B cell (primary cell): Measurements from ENCODE around the gene CTIF. TPM values are rescaled to one million over a fixed set of nuclear protein-coding genes. Genes with fewer than 3 reads are reported as not detected.

Experiments
- ATAC-seq: fragments of 200-7000 bp; cut with Tn5 transposase; one replicate; pipeline ENCODE4 v1.10.0; 2021; ENCODE audit warnings: low read depth, mild to moderate bottlenecking, moderate number of reproducible peaks, moderate library complexity
- CTCF ChIA-PET: fragments of 350-600 bp; sonication (Branson Sonifier 250); formaldehyde crosslinking; loops from one replicate; lab custom pipeline; 2021; ENCODE audit warnings: antibody characterized with exemption, inconsistent platforms; lab: Charles Lee
- POLR2A ChIA-PET: fragments of 350-600 bp; sonication (Branson Sonifier 250); formaldehyde crosslinking; loops from one replicate; lab custom pipeline; 2021; ENCODE audit warnings: antibody characterized with exemption; lab: Charles Lee
- DNase-seq: peaks from one replicate; pipeline ENCODE4 v3.0.0; 2013
- H2AFZ ChIP-seq: 2 replicates; pipeline ENCODE4 v1.6.1; 2012; ENCODE audit warnings: mild to moderate bottlenecking, low read depth, low read length; ENCODE audit not compliant: insufficient read depth, poor library complexity, severe bottlenecking
- H3K27ac ChIP-seq, 2 donors: 1 replicate in 1 of 2; 2 replicates in 1 of 2; pipeline ENCODE4 v1.5.1; 2012 to 2013; ENCODE audit warnings: low read length in 2 of 2, mild to moderate bottlenecking in 2 of 2, moderate library complexity in 1 of 2
- H3K27me3 ChIP-seq, 4 experiments: fragments of 200-600 bp in 1 of 4; sonication (generic) in 1 of 4; replicated peaks in 1 of 4; 1 replicate in 2 of 4; 2 replicates in 2 of 4; pipeline versions ENCODE4 v1.6.1 to v1.7.0; 2013 to 2016; ENCODE audit warnings: low read length in 3 of 4, mild to moderate bottlenecking in 2 of 4, mixed read lengths in 1 of 4, moderate library complexity in 1 of 4; ENCODE audit not compliant: insufficient read depth in 4 of 4, control insufficient read depth in 3 of 4; ENCODE audit errors: control extremely low read depth in 1 of 4
- H3K36me3 ChIP-seq, 2 experiments: replicated peaks in 1 of 2; 1 replicate in 1 of 2; 2 replicates in 1 of 2; pipeline versions ENCODE4 v1.6.1 to v1.7.1; 2013; ENCODE audit warnings: low read length in 1 of 2; ENCODE audit not compliant: insufficient read depth in 2 of 2, control insufficient read depth in 1 of 2; ENCODE audit errors: control extremely low read depth in 1 of 2, extremely low read depth in 1 of 2
- H3K4me1 ChIP-seq, 2 donors: fragments of 200-600 bp in 1 of 2; sonication (generic) in 1 of 2; 1 replicate in 1 of 2; 2 replicates in 1 of 2; pipeline versions ENCODE4 v1.5.1 to v1.6.1; 2013 to 2017; ENCODE audit warnings: low read length in 2 of 2; ENCODE audit not compliant: control insufficient read depth in 2 of 2, insufficient read depth in 2 of 2
- H3K4me2 ChIP-seq: replicated peaks from 2 replicates; pipeline ENCODE3; 2012; ENCODE audit warnings: mild to moderate bottlenecking, low read depth, low read length; ENCODE audit not compliant: poor library complexity, severe bottlenecking
- H3K4me3 ChIP-seq, 5 experiments: fragments of 200-600 bp in 1 of 5; sonication (generic) in 1 of 5; 1 replicate in 3 of 5; 2 replicates in 2 of 5; pipeline versions ENCODE4 v1.5.1 to v1.7.0; 2011 to 2016; ENCODE audit warnings: low read length in 4 of 5, mild to moderate bottlenecking in 4 of 5, low read depth in 2 of 5, control low read depth in 1 of 5, moderate library complexity in 1 of 5; ENCODE audit not compliant: insufficient read depth in 1 of 5; ENCODE audit errors: control extremely low read depth in 1 of 5, extremely low read depth in 1 of 5
- H3K79me2 ChIP-seq: fragments of 200-600 bp; sonication (generic); one replicate; pipeline ENCODE4 v1.6.0; 2016; ENCODE audit warnings: low read length; ENCODE audit not compliant: control insufficient read depth, insufficient read depth
- H3K9ac ChIP-seq: fragments of 200-600 bp; sonication (generic); 2 replicates; pipeline ENCODE4 v1.6.1; 2017; ENCODE audit warnings: mild to moderate bottlenecking, low read length, moderate library complexity
- H3K9me3 ChIP-seq, 3 donors: one replicate each; pipeline versions ENCODE4 v1.6.1 to v1.7.1; 2013; ENCODE audit warnings: low read length in 2 of 3; ENCODE audit not compliant: control insufficient read depth in 2 of 3, insufficient read depth in 1 of 3; ENCODE audit errors: control extremely low read depth in 1 of 3
- H4K20me1 ChIP-seq: 2 replicates; pipeline ENCODE4 v1.6.0; 2012; ENCODE audit warnings: mild to moderate bottlenecking, low read length; ENCODE audit not compliant: insufficient read depth, control insufficient read depth, poor library complexity, severe bottlenecking
- H3K27ac Mint-ChIP-seq: one replicate; pipeline ENCODE4 v1.8.0; 2021; ENCODE audit warnings: mixed read lengths
- H3K27me3 Mint-ChIP-seq: one replicate; pipeline ENCODE4 v1.8.0; 2021; ENCODE audit warnings: mixed read lengths
- H3K4me1 Mint-ChIP-seq: one replicate; pipeline ENCODE4 v1.8.0; 2021; ENCODE audit warnings: mixed read lengths
- H3K4me3 Mint-ChIP-seq: one replicate; pipeline ENCODE4 v1.8.0; 2021; ENCODE audit warnings: mixed read lengths
- H3K9me3 Mint-ChIP-seq: one replicate; pipeline ENCODE4 v1.8.0; 2022; ENCODE audit warnings: mixed read lengths; ENCODE audit not compliant: insufficient read depth
- CTCF ChIP-seq: fragments of 200-600 bp; IDR thresholded peaks from one replicate; pipeline ENCODE4 v1.8.0; 2022; ENCODE audit warnings: antibody characterized with exemption, mild to moderate bottlenecking
- EZH2 ChIP-seq: IDR thresholded peaks from 2 replicates; pipeline ENCODE4 v1.6.1; 2012; ENCODE audit warnings: borderline replicate concordance, low read depth, mild to moderate bottlenecking, moderate library complexity, low read length; ENCODE audit not compliant: insufficient read depth, poor library complexity, severe bottlenecking
- WGBS: methylation state at CpG from one replicate; pipeline ENCODE4 v1.1.5; 2013; ENCODE audit warnings: missing lambda C conversion rate; ENCODE audit not compliant: insufficient coverage; 5-methylcytosine and 5-hydroxymethylcytosine counted together
- intact Hi-C: fragments of 100-400 bp; cut with micrococcal nuclease; formaldehyde crosslinking; loops from one replicate; pipeline ENCODE4 v1.10.0; 2022
- polyA plus RNA-seq: library from polyadenylated mRNA; depleted of rRNA; stranded (reverse); fragments of >200 nt; gene quantifications from 2 replicates; pipeline ENCODE4 v1.2.3, GENCODE V29; 2012
- total RNA-seq, 2 donors: library from RNA; stranded (reverse); fragments of 120-200 nt in 1 of 2; gene quantifications; 1 replicate in 1 of 2; 2 replicates in 1 of 2; pipeline versions ENCODE4 v1.2.3 to v1.2.4, GENCODE V29; 2013 to 2022

The CTIF gene
- total and polyA plus RNA-seq, 2 donors (not counting 1 experiment from before 2014, with no cell fraction given) = 3.6 to 16.2 TPM

GRCh38 chr18:48838921-48839818 lies 300.3 kb downstream of the CTIF start:
- H2AFZ ChIP-seq = no peak overlapping the region
- no peaks in the 10 kb centered on the region for H3K79me2 ChIP-seq
- H3K9ac ChIP-seq = no peak overlapping the region
- H3K4me3 Mint-ChIP-seq = no peak overlapping the region
- no peak for TF ChIP-seq EZH2
- TF ChIP-seq CTCF = no peak
- H3K4me1 Mint-ChIP-seq = peaks cover 44% of the 10 kb centered on the region
- intact Hi-C loops = no loop called here
- POLR2A ChIA-PET = no interaction called here
- no peak for ATAC-seq
- H3K4me3 ChIP-seq = no peak overlapping the region
- DNase-seq = no peak
- H3K9me3 ChIP-seq = no peaks in the 10 kb centered on the region
- H3K27ac ChIP-seq = no peak overlapping the region
- peaks cover 34 to 48% of the 10 kb centered on the region in 2 donors for H3K4me1 ChIP-seq
- WGBS = 92% methylated on average over 6 of the region's 10 CpGs
- H3K27me3 ChIP-seq = peaks cover 0 to 3% (median 1%) of the 10 kb centered on the region in 4 experiments
- CTCF ChIA-PET = no interaction called here
- H3K36me3 ChIP-seq = no peaks in the 10 kb centered on the region
- H4K20me1 ChIP-seq = no peaks in the 10 kb centered on the region
- H3K27me3 Mint-ChIP-seq = no peaks in the 10 kb centered on the region
- no peak overlapping the region for H3K27ac Mint-ChIP-seq
- no peaks in the 10 kb centered on the region for H3K9me3 Mint-ChIP-seq
- no peak overlapping the region for H3K4me2 ChIP-seq

GRCh38 chr18:48839819-48840490 lies 301.1 kb downstream of the CTIF start:
- no peaks in the 10 kb centered on the region for H3K36me3 ChIP-seq
- Mint-ChIP-seq H3K4me1 (peaks cover 36% of the 10 kb centered on the region), H3K9me3 (no peaks in the 10 kb centered on the region), H3K4me3 (no peak overlapping the region), H3K27me3 (no peaks in the 10 kb centered on the region), H3K27ac (no peak overlapping the region)
- intact Hi-C loops = no loop called here
- DNase-seq (no peak), ATAC-seq (no peak)
- peaks cover 26 to 41% of the 10 kb centered on the region in 2 donors for H3K4me1 ChIP-seq
- TF ChIP-seq CTCF = no peak
- no peak for TF ChIP-seq EZH2
- no peak overlapping the region for H3K4me2 ChIP-seq
- no peak overlapping the region for H3K4me3 ChIP-seq
- peaks cover 0 to 3% (median under 1%) of the 10 kb centered on the region in 4 experiments for H3K27me3 ChIP-seq
- 100% methylated on average over 4 of the region's 7 CpGs for WGBS
- H3K79me2 ChIP-seq = no peaks in the 10 kb centered on the region
- POLR2A ChIA-PET = no interaction called here
- no peak overlapping the region for H3K9ac ChIP-seq
- no peaks in the 10 kb centered on the region for H4K20me1 ChIP-seq
- no peak overlapping the region for H2AFZ ChIP-seq
- H3K9me3 ChIP-seq = no peaks in the 10 kb centered on the region
- CTCF ChIA-PET = interaction anchor here (0.6 kb wide), 1 partner anchor 28 kb away, joined by 3 read pairs; no protein-coding TSS in a partner anchor
- H3K27ac ChIP-seq = no peak overlapping the region
